KG1 (cell line): ENCODE data around the gene INPPL1.
"Not testable (repeated sequence)": the region's sequence is repeated elsewhere in the genome, so short reads cannot be mapped to it uniquely, and the experiment has no call there.

Experiments
- DNase-seq: peaks from one replicate; lab custom pipeline; 2025; lab: John Stamatoyannopoulos, UW

The INPPL1 gene

DNA sequence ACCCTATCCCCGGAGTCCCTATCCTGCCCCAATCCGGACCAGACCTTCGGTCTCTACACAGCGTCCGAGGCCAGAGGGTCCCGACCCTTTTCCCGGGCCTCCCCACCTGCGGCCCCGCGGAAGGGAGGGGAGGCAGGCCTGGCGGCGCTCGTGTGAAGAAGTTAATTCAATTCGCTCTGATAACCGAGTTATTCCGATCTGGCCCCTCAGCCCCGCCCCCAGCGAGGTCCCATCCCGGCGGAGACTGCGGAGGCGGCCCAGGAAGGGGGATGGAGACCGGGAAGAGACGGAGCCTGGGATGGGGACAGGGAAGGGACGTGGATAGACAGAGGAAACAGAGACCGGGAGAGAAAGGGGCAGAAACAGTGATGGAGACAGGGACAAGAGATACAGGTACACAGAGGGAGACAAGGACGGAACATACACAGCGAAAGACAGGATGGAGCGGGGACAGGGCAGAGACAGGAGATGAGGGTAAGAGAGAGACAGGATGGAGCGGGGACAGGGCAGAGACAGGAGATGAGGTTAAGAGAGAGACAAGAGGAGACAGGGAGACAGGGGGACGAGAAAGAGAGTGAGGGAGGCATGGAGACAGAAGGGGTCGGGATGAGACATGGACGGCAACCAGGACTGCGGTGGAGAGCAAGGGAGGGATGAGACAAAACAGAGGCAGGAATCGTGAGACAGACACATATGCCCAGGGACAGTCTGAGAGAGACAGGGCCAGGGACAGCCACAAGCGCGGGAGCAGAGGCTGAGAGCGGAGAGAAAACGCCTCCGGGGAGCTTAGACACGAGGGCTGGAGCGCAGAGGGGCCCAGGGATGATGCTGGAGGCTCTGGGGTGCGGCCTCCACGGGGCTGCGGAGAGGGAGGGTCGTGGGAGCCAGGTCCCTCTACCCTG lies 20.0 kb downstream of the INPPL1 start:
- DNase-seq = no peak

DNA sequence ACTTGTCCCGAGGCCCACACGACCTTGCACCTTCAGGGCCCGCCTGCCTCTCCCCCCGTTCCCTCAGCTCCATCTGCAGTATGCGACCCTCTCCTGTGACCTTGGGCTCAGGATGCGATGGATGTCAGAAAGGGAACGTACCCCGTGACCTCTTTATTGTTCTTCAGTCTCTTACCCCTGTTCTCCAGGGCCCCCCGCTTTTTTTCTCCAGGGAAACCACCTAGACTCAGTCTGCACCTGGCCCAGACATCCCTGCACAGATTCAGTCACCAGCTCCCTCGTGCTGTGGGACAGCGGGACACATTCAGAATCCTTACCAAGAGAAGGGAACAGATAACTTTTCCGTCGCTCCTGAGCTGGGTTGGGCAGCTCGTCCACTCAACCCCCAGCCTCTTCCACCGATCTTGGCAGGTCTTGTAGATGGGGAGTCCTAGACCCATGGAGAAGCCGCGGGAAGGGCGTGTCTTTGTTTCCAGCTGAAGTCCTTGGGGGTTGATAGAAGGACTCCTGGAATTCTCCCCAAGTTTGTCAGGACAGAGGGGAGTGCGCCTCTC lies 20.8 kb downstream of the INPPL1 start:
- DNase-seq = no peak

DNA sequence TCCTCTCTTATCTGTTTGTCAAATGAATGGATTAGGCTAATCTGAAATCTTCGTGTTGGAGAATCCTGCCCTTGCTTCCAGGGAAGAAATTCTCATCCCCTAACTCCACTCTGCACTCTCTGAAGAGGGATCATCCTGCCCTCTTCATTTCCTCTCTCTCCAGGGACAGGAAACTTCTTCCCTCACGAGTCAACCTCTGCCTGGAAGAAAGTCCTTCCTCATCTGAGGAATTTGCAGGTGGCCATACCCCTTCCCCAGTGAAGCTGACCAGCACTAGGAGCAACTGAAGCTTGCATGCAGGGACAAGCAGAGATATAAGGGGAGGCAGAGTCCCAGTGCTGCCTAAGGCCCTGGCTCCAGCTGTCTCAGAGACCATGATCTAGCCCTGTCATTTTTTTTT lies 23.0 kb downstream of the INPPL1 start:
- DNase-seq = no peak

DNA sequence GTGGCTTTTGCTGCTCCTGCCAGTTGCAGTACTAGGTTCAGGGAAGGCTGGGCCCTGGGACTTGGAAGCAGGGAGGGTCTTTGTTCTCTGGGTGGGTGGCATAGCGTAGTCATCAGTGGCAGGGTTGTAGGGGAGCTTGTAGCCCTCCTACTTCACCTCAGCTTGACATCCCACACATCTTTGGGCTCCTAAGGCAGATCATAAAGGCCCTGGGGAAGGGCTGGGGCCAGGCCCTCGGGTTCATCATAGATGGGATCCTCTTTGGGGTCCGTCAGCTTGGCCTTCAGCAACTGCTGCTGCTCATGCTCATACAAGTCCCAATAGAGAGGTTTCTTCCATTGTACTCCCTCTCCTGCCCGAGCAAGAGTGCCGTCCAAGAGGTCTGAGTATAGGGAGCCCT lies 25.4 kb downstream of the INPPL1 start:
- DNase-seq = no peak

DNA sequence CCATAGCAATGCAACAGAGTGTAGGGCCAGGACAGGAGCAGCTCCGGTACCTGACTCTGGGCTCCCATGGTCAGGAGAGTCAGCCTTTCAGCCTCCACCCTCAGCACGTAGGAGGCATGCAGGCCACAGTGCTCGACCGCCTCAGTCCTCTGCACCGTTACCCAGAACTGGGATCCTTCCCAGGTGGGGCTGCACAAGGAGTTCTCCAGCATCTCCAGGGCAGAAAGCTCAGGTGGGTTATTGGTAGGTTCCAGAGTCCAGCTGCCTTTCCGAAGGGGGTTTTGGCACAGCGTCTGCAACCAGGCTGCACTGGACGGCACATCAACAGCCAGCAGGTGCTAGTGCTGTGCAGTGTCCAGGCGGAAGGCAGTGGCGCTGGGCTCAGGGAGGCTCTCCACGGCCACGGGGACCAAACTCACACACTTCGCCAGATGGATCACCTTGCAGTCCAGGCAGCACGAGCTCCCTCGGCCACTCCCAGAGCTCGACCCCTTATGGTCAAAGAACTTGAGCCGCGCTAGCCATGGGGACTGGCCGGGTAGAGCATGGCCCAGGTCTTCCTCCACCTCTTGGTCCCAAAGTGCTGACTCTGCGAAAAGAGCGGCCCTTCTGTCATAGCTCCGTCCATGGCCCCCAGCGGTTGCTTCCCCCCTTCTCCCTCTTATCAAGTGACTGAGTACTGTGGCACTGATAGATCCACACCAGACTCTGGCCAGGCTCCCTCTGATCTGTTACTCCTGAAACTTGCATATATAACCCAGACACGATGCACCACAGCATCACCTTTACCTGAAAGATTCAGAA lies 26.3 kb downstream of the INPPL1 start:
- DNase-seq = no peak

DNA sequence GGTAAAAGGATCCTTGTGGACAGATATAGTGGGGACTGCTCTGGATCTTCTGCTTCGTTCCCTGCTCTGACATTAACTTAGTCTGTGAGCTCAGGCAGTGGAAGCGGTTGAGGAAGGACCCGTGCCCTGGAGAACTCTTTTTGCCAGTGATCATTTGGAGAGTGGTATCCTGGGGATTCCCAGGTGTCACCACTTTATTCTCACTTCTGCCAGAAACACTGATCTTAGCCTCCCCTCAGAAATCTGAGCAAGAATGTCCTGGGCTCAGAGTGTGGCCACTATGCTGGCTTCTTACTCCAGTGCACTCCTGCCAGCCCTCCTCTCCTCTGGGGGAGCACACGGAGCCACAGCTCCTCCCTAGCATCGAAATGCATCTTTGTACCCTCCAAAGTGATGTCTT lies 27.0 kb downstream of the INPPL1 start:
- no peak for DNase-seq

DNA sequence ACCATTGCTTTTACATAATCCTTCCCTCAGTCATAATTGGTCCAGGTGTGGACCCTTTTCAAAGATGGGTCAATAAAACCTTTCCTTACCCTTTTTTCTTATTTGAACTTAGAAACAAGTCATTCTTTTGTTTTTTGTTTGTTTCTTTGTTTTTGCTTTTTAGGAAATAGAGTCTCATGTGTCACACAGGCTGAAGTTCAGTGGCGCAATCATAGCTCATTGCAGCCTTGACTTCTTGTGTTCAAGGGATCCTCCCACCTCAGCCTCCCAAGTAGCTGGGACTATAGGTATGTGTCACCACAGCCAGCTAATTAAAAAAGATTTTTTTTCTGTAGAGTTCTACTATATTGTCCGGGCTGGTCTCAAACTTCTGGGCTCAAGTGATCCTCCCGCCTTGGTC lies 28.8 kb downstream of the INPPL1 start:
- DNase-seq = no peak

DNA sequence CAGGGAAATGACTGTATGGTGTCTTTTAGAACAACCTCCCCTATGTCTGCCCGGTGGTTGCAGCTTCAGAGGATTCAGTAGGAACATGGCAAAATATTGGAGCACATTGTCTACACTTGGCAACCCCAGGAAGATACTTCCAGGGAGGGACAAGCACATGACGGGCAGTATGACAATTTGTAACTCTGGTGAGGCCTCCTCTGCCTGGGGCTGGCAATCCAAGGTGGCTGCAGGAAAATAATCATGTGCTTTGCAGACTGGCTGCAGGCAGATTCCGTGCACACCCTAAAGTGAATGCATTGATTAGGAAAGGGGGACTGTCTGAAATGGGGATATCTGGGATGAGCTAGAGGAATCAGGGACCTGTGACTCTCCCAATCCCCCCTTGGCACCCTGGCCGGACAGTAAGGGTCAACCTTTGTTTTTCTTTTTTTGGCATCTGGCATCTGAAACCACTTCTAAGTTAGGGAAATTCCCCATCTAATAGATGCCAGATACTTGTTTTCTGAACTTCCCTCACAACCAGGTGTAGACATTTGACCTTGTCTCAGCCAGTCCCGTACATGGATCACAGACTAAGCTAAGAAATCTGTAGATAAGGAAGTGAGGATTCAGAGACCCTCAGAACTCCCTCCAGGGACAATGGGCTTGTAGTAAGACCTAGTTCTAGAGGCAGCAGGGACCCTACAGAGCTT lies 29.9 kb downstream of the INPPL1 start:
- no peak for DNase-seq

DNA sequence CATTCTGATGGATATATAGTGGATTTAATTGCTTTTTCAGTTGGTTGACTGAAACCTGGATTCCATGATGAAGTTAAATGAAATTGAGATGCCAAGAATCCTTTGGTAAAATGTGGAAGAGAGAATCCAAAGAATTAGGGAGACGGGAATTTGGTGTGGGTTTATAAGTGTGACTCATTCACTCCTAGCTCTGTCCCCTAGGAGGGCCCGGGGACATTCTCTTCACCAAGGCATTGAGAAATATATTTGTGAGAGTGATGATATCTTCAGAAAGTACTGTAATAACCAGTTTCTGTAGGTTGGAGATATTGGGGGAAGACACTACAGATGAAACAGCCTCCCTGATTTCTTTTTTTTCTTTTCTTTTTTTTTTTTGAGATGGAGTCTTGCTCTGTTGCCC lies 33.0 kb downstream of the INPPL1 start:
- DNase-seq = no peak

DNA sequence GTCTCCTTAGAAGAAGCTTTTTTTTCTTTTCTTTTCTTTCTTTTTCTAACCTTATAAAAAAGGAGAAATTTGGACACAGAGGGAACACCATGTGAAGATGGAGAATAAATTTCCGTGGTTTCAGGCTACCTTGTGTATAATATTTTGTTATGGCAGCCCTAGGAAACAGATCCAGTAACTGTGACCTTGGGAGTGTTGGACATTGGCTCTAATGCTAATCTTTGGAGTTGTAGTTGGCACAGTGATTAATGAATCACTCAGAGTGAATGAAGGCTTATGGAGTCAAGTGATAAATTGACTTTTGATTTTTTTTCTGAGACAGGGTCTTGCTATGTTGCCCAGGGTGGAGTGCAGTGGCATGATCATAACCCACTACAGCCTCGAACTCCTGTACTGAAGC lies 34.9 kb downstream of the INPPL1 start:
- DNase-seq = no peak

DNA sequence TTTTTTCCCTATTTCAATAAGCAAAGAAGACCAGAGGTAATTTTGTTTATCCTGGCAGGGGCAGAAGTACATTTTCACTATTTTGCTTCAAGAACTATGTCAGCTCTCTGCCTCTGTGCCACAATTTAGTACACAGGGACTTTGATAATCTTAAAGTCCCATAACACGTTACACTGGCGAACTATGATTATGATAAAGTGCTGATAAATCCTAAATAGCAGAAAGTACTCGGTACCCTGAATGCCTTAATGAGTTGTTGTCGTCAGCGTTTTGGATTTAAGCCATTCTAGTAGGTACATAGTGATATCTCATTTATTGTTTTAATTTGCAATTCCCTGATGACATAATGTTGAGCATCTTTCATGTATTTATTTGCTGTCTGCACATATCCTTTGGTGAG lies 36.0 kb downstream of the INPPL1 start:
- no peak for DNase-seq

DNA sequence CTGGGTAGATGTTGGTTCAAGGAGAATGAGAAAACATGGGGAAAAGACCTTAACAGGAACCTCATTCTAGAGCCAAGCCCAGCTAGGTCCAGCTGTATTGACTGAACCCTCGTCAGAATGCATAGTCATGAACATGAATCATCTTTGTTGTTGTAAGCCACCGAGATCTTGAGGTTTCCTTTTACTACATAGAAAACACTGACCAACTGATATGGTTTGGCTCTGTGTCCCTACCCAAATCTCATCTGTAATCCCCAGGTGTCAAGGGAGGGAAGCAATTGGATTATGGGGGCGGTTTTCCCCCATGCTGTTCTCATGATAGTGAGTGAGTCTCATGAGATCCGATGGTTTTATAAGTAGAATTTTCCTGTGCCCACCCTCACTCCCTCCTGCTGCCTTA lies 38.8 kb downstream of the INPPL1 start:
- no peak for DNase-seq

DNA sequence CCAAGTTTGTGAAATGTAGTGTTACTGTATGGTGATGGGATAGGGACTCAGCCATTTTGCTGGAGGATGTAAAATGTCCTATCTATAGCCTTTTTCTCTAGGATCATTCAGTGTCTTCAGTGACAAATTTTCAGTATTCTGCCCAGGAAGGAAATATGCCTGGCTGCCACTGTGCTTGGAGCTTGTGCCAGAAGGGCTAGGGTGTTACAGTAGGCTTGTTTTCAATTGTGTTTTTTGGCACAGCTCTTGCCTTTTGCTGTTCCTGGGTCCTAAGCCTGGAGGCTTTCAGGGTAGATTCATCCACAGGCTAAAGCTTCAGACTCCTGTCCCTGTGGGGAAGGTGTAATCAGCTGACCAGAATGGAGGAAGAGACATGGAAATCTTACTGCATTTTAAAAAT lies 41.4 kb downstream of the INPPL1 start:
- no peak for DNase-seq

DNA sequence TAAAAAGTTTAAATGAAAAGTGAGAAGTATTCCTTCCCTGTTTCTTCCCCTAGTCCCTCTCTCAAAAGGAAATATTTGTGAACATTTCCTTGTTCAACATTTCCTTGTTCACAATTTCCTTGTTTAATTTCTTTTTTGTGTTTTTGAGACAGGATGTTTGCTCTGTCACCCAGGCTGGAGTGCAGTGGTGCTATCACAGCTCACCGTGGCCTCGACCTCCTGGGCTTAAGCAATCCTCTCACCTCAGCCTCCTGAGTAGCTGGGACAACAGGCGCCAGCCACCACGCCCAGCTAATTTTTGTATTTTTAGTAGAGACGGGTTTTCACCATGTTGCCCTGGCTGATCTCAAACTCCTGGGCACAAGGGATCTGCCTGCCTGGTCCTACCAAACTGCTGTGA lies 42.4 kb downstream of the INPPL1 start:
- not testable (repeated sequence) for DNase-seq

DNA sequence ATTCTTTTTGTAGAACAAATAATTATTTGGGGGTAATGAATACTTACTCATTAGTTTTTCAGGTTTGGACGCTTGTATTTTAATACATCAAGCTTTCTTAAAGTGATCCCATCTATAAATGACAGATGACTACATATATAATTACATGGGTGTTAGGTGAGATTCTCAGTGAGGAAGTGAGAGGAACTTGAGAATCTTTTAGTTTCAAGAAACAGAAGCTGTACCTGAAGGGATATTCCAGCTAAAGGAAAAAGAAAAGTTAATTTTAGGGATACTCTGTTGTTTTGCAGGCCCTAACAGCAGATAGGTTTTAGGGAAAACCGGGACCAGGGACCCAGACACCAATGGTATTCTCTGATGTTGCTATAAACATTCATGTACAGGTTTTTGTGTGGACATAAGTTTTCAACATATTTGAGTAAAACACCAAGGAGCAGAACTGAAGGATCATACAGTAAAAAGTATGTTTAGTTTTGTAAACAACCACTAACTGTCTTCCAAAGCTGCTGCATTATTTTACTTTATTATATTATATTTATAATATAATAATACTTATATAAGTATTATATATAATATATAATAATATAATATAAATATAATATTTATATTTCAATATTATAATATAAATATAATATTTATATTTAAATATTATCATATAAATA lies 43.5 kb downstream of the INPPL1 start:
- DNase-seq = no peak

DNA sequence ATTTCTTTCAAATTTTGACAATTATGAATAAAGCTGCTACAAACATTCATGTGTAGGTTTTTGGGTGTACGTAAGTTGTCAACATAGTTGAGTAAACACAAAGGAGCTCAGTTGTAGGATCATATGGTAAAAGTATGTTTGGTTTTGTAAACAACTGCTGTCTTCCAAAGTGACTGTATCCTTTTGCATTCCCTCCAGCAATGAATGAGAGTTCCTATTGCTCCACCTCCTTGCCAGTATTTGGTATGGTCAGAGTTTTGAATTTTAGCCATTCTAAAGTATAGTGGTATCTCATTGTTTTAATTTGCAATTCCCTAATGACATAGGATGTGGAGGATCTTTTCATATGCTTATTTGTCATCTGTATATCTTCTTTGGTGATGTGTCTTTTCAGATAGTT lies 47.4 kb downstream of the INPPL1 start:
- DNase-seq = no peak

DNA sequence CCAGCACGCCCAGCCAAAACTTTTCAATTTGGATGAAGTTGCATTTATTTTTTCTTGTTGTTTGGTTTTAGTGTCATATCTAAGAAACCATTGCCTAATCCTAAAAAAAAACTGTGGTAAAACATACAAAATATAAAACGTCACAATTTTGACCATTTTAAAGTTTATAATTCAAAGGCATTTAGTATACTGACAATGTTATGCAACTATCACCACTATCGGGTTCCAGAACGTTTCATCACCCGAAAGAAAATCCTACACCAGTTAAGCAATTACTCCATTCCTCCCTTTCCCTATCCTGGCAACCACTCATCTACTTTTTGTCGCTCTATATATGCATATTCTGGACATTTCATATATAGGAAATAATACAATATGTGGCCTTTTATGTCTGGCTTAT lies 49.9 kb downstream of the INPPL1 start:
- DNase-seq = no peak

DNA sequence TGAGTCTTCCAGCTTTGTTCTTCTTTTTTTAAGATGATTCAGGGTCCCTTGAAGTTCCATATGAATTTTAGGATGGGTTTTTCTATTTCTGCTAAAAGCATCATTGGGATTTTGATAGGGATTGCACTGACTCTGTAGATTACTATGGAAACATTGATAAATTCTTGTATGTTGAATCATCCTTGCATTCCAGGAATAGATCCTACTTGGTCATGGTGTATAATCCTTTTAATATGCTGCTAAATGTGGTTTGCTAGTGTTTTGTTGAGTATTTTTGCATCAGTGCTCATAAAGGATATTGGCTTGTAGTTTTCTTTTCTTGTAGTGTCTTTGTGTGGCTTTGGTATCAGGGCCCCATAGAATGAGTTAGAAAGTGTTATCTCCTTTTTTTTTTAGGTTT lies 54.3 kb downstream of the INPPL1 start:
- no peak for DNase-seq

DNA sequence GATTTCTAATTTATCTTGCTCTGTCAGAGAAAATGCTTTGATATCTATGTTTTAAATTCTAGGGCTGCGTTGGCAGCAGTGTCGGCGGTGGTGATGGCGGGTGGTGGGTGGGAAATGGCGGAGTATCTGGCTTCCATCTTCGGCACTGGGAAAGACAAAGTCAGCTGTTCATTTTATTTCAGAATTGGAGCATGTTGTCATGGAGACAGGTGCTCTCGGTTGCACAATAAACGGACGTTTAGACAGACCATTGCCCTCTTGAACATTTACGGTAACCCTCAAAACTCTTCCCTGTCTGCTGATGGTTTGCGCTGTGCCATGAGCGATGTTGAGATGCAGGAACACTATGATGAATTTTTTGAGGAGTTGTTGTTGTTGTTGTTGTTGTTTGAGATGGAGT lies 55.5 kb downstream of the INPPL1 start:
- DNase-seq = no peak

DNA sequence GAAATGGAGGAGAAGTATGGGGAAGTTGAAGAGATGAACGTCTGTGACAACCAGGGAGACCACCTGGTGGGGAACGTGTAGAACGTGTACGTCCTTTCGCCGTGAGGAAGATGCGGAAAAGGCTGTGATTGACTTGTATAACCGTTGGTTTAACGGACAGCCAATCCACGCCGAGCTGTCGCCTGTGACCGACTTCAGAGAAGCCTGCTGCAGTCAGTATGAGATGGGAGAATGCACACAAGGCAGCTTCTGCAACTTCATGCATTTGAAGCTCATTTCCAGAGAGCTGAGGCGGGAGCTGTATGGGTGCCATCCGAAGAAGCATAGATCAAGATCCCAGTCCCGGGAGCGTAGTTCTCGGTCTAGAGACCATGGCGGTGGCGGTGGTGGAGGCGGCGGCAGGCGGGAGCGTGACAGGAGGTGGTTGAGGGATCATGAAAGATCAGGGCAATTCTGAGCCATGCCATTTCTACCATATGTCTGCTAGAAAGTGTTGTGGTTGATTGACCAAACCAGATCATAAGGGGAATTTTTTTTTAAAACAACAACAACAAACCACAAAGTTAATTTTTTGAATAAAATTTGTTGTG lies 56.3 kb downstream of the INPPL1 start:
- DNase-seq = no peak

DNA sequence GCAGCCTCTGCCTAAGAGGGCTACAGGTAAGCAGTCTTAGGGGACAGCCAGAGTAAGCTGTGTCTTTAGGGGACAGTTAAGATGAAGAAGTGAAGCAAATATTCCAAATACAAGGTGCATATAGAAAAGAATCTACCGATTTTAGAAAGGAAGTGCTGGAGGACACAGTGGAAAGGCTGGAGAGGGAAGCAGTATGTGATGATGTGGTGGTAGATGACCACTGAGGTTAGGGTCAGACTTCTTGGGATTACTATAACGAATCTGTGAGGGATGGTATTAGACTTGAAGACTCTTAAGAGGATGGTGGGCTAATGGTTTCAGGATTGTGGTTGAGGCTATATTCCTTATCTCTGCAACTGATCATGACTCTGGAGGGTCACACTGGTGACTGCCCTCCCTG lies 59.4 kb downstream of the INPPL1 start:
- DNase-seq = no peak

DNA sequence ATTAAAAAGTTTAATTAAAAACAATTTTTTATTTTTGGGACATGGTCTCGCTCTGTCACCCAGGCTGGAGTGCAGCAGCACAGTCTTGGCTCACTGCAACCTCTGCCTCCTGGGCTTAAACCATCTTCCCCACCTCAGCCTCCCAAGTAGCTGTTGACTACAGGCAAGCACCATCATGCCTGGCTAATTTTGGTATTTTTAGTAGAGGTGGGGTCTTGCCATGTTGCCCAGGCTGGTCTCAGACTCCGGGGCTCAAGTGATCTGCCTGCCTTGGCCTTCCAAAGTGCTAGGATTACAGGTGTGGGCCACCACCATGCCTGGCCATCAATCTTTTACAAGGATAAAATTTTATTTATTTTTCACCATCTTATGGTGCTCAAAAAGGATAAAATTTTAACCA lies 62.7 kb downstream of the INPPL1 start:
- DNase-seq = no peak
